MM.1S (cell line): ENCODE data around the gene ALDH1A2.

Experiments
- DNase-seq: peaks from one replicate; pipeline ENCODE4 v3.0.0-alpha.2; 2015
- H2AFZ ChIP-seq: fragments of 300-600 bp; sonication (generic); 2 replicates; pipeline ENCODE4 v1.6.0; 2016; ENCODE audit warnings: antibody characterized with exemption, low read length
- H3F3A ChIP-seq: fragments of 300-600 bp; sonication (generic); 2 replicates; pipeline ENCODE4 v1.6.1; 2016; ENCODE audit warnings: mild to moderate bottlenecking, antibody characterized with exemption, low read length, moderate library complexity, mixed read lengths; ENCODE audit not compliant: insufficient read depth
- H3K27ac ChIP-seq: fragments of 300-600 bp; sonication (generic); 2 replicates; pipeline ENCODE4 v1.5.1; 2016; ENCODE audit warnings: mild to moderate bottlenecking, low read length
- H3K27me3 ChIP-seq: fragments of 300-600 bp; sonication (generic); replicated peaks from 2 replicates; pipeline ENCODE4 v1.6.0; 2016; ENCODE audit warnings: low read length; ENCODE audit not compliant: insufficient read depth
- H3K36me3 ChIP-seq: fragments of 300-600 bp; sonication (generic); replicated peaks from 2 replicates; pipeline ENCODE4 v1.6.1; 2016; ENCODE audit warnings: mild to moderate bottlenecking, low read length, mixed read lengths; ENCODE audit not compliant: insufficient read depth
- H3K4me1 ChIP-seq: fragments of 300-600 bp; sonication (generic); 2 replicates; pipeline ENCODE4 v1.6.1; 2016; ENCODE audit warnings: low read length, mixed read lengths
- H3K4me2 ChIP-seq: fragments of 300-600 bp; sonication (generic); 2 replicates; pipeline ENCODE4 v1.6.0; 2016; ENCODE audit warnings: low read depth, low read length
- H3K4me3 ChIP-seq: fragments of 300-600 bp; sonication (generic); 2 replicates; pipeline ENCODE4 v1.5.1; 2016; ENCODE audit warnings: low read length, mixed read lengths
- H3K79me2 ChIP-seq: fragments of 300-600 bp; sonication (generic); 2 replicates; pipeline ENCODE4 v1.6.1; 2016; ENCODE audit warnings: mixed run types, low read length, mixed read lengths
- H3K9ac ChIP-seq: fragments of 300-600 bp; sonication (generic); 2 replicates; pipeline ENCODE4 v1.6.1; 2016; ENCODE audit warnings: low read length, mixed read lengths
- H3K9me2 ChIP-seq: fragments of 300-600 bp; sonication (generic); replicated peaks from 2 replicates; pipeline ENCODE4 v1.6.1; 2016; ENCODE audit warnings: mild to moderate bottlenecking, low read length, mixed read lengths; ENCODE audit not compliant: insufficient read depth
- H3K9me3 ChIP-seq: fragments of 300-600 bp; sonication (generic); replicated peaks from 2 replicates; pipeline ENCODE4 v1.6.1; 2016; ENCODE audit warnings: mild to moderate bottlenecking, low read length, mixed read lengths; ENCODE audit not compliant: insufficient read depth
- H4K20me1 ChIP-seq: fragments of 300-600 bp; sonication (generic); 2 replicates; pipeline ENCODE4 v1.6.1; 2016; ENCODE audit warnings: mild to moderate bottlenecking, low read length, moderate library complexity, mixed read lengths; ENCODE audit not compliant: insufficient read depth
- CTCF ChIP-seq: fragments of 300-600 bp; sonication (generic); IDR thresholded peaks from 2 replicates; pipeline ENCODE4 v1.5.1; 2016; ENCODE audit warnings: antibody characterized with exemption, low read length, mixed read lengths
- EZH2 ChIP-seq: fragments of 300-600 bp; sonication (generic); optimal IDR thresholded peaks from 2 replicates; pipeline ENCODE3; 2017; ENCODE audit warnings: low read depth, mild to moderate bottlenecking, antibody characterized with exemption, low read length, mixed read lengths
- EZH2phosphoT487 ChIP-seq: fragments of 300-600 bp; sonication (generic); IDR thresholded peaks from 2 replicates; pipeline ENCODE4 v1.6.1; 2018; ENCODE audit warnings: antibody characterized with exemption, low read length

The ALDH1A2 gene

GRCh38 chr15:57931570-57931969, 133.9 kb downstream of the ALDH1A2 start:
- H3K4me2 ChIP-seq: no peak overlapping the region
- DNase-seq: no peak
- no peak for TF ChIP-seq CTCF
- no peaks in the 10 kb centered on the region for H3K27me3 ChIP-seq
- no peak overlapping the region for H3K4me3 ChIP-seq
- H2AFZ ChIP-seq: no peak overlapping the region
- H3K9me2 ChIP-seq: no peaks in the 10 kb centered on the region
- no peak overlapping the region for H3K9ac ChIP-seq
- H3K27ac ChIP-seq: no peak overlapping the region
- no peaks in the 10 kb centered on the region for H4K20me1 ChIP-seq
- no peaks in the 10 kb centered on the region for H3K9me3 ChIP-seq
- H3K4me1 ChIP-seq: no peaks in the 10 kb centered on the region
- no peaks in the 10 kb centered on the region for H3K79me2 ChIP-seq
- H3K36me3 ChIP-seq: no peaks in the 10 kb centered on the region
- no peaks in the 10 kb centered on the region for H3F3A ChIP-seq

GRCh38 chr15:57927091-57927631, 138.3 kb downstream of the ALDH1A2 start:
- no peaks in the 10 kb centered on the region for H3F3A ChIP-seq
- no peak for TF ChIP-seq CTCF
- no peak for TF ChIP-seq EZH2
- no peak for TF ChIP-seq EZH2phosphoT487
- H2AFZ ChIP-seq: no peak overlapping the region
- H3K4me3 ChIP-seq: no peak overlapping the region
- no peaks in the 10 kb centered on the region for H3K36me3 ChIP-seq
- no peaks in the 10 kb centered on the region for H3K79me2 ChIP-seq
- no peak for DNase-seq
- H4K20me1 ChIP-seq: no peaks in the 10 kb centered on the region
- no peaks in the 10 kb centered on the region for H3K9me2 ChIP-seq
- H3K27ac ChIP-seq: no peak overlapping the region
- no peaks in the 10 kb centered on the region for H3K4me1 ChIP-seq
- H3K4me2 ChIP-seq: no peak overlapping the region
- H3K9me3 ChIP-seq: no peaks in the 10 kb centered on the region
- H3K9ac ChIP-seq: no peak overlapping the region
- H3K27me3 ChIP-seq: no peaks in the 10 kb centered on the region

- H3K36me3 ChIP-seq: no peaks in the 10 kb centered on the region
- H4K20me1 ChIP-seq: no peaks in the 10 kb centered on the region
- H2AFZ ChIP-seq: no peak overlapping the region
- no peak overlapping the region for H3K27ac ChIP-seq
- no peak overlapping the region for H3K4me3 ChIP-seq
- H3K9me3 ChIP-seq: no peaks in the 10 kb centered on the region
- no peak for DNase-seq
- H3F3A ChIP-seq: no peaks in the 10 kb centered on the region
- no peak overlapping the region for H3K9ac ChIP-seq
- H3K27me3 ChIP-seq: no peaks in the 10 kb centered on the region
- no peaks in the 10 kb centered on the region for H3K4me1 ChIP-seq
- TF ChIP-seq EZH2phosphoT487 (no peak), EZH2 (no peak), CTCF (no peak)
- H3K9me2 ChIP-seq: no peaks in the 10 kb centered on the region
- no peak overlapping the region for H3K4me2 ChIP-seq
- H3K79me2 ChIP-seq: no peaks in the 10 kb centered on the region
Measured at GRCh38 chr15:57925650-57926049, 139.9 kb downstream of the ALDH1A2 start.

- H3K27ac ChIP-seq: no peak overlapping the region
- H3K9me2 ChIP-seq: no peaks in the 10 kb centered on the region
- H3K9ac ChIP-seq: no peak overlapping the region
- no peaks in the 10 kb centered on the region for H4K20me1 ChIP-seq
- no peak for DNase-seq
- H3K4me1 ChIP-seq: no peaks in the 10 kb centered on the region
- no peak overlapping the region for H3K4me2 ChIP-seq
- no peaks in the 10 kb centered on the region for H3F3A ChIP-seq
- H3K79me2 ChIP-seq: no peaks in the 10 kb centered on the region
- H3K4me3 ChIP-seq: no peak overlapping the region
- H3K27me3 ChIP-seq: no peaks in the 10 kb centered on the region
- H2AFZ ChIP-seq: no peak overlapping the region
- no peak for TF ChIP-seq CTCF
- no peak for TF ChIP-seq EZH2phosphoT487
- TF ChIP-seq EZH2: no peak
- no peaks in the 10 kb centered on the region for H3K9me3 ChIP-seq
- no peaks in the 10 kb centered on the region for H3K36me3 ChIP-seq
Measured at GRCh38 chr15:57924598-57924997, 140.9 kb downstream of the ALDH1A2 start.
